Ascending aorta (tissue), 2 donors: ENCODE data around the gene GRIA3. TPM values are rescaled to one million over a fixed set of nuclear protein-coding genes. Genes with fewer than 3 reads are reported as not detected.
A peak's percentile ranks its signal among the peaks of the same experiment; 100 is the strongest.

Experiments used
- DNase-seq, 2 donors: peaks; one replicate each; pipeline ENCODE4 v3.0.0-alpha.2; 2019; ENCODE audit warnings: low spot score in 2 of 2
- H3K27ac ChIP-seq, 2 donors: fragments of 200-600 bp; sonication (generic); one replicate each; pipeline ENCODE4 v1.5.1; 2016 to 2017; ENCODE audit warnings: mild to moderate bottlenecking in 1 of 2
- H3K27me3 ChIP-seq: fragments of 200-600 bp; sonication (generic); one replicate; pipeline ENCODE4 v1.5.1; 2017
- H3K36me3 ChIP-seq, 2 donors: fragments of 200-600 bp; sonication (generic); one replicate each; pipeline ENCODE4 v1.5.1; 2016
- H3K4me1 ChIP-seq, 2 donors: fragments of 200-600 bp; sonication (generic); one replicate each; pipeline ENCODE4 v1.5.1; 2016 to 2017; ENCODE audit warnings: mild to moderate bottlenecking in 1 of 2
- H3K4me3 ChIP-seq, 2 donors: fragments of 200-600 bp; sonication (generic); one replicate each; pipeline ENCODE4 v1.5.1; 2016 to 2017; ENCODE audit warnings: mild to moderate bottlenecking in 1 of 2
- H3K9me3 ChIP-seq, 2 donors: fragments of 200-600 bp; sonication (generic); one replicate each; pipeline ENCODE4 v1.5.1; 2016
- intact Hi-C: fragments of 100-400 bp; cut with DNase I; formaldehyde crosslinking; loops from one replicate; pipeline ENCODE4 v1.15.1; 2023
- total RNA-seq: library from RNA; depleted of rRNA; stranded (reverse); fragments of >200 nt; gene quantifications from one replicate; pipeline ENCODE4 v1.1.0, GENCODE V29; 2016
- TF ChIP-seq, protein P1 (sequence below), 3 experiments: fragments of 200-600 bp in 2 of 3; fragments of 450-650 bp in 1 of 3; sonication (generic) in 2 of 3; IDR thresholded peaks; one replicate each; pipeline ENCODE4 v1.5.1; 2016 to 2019; ENCODE audit warnings: antibody characterized with exemption in 3 of 3, mild to moderate bottlenecking in 1 of 3, moderate library complexity in 1 of 3

Gene GRIA3
- total RNA-seq, 1 donor from 2014 or later, result 2.8 TPM

DNA sequence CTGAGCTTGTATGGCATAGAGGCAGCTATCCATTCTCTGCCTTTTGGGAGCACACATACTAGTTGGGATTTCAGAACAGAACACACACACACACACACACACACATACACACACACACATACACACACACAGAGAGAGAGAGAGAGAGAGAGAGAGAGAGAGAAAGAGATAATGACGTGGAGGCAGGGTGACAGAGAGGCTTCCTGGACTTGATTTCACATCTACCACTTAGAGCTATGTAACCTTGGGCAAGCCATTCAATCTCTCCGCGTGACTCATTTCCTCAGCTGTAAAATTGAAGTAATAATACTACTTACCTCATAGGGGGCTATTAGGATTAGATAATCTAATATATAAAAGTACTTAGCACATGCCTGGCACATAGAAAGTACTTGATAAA lies 12.3 kb upstream of the GRIA3 start:
- no peak for DNase-seq
- Histone ChIP-seq H3K27me3 (no peaks in the 10 kb centered on the region), H3K4me3 (no peak overlapping the region), H3K9me3 (no peaks in the 10 kb centered on the region), H3K4me1 (no peaks in the 10 kb centered on the region), H3K36me3 (no peaks in the 10 kb centered on the region), H3K27ac (no peak overlapping the region)
- intact Hi-C loops, result no loop called here
- TF ChIP-seq, protein P1, sequence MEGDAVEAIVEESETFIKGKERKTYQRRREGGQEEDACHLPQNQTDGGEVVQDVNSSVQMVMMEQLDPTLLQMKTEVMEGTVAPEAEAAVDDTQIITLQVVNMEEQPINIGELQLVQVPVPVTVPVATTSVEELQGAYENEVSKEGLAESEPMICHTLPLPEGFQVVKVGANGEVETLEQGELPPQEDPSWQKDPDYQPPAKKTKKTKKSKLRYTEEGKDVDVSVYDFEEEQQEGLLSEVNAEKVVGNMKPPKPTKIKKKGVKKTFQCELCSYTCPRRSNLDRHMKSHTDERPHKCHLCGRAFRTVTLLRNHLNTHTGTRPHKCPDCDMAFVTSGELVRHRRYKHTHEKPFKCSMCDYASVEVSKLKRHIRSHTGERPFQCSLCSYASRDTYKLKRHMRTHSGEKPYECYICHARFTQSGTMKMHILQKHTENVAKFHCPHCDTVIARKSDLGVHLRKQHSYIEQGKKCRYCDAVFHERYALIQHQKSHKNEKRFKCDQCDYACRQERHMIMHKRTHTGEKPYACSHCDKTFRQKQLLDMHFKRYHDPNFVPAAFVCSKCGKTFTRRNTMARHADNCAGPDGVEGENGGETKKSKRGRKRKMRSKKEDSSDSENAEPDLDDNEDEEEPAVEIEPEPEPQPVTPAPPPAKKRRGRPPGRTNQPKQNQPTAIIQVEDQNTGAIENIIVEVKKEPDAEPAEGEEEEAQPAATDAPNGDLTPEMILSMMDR (IDR thresholded peaks at IDR 0.05), result no peak

DNA sequence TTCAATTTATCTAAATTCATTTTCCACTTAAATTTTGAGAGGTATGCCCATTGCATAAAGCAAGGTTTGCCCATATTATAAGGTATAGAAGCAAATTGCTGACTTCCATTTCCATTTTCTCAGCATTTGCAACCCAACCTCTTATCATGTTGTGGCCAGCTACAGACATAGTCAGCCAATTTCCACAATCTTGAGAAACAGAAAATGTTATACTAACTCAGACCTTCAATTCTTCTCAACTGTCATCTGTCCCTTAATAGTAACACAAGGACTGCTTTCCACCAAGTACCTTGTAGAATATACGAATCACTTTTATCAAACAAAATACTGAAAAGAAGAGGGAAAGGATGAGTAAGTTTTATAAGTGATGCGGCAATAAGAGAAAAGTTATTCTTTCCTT lies 11.2 kb upstream of the GRIA3 start:
- TF ChIP-seq, protein P1 (IDR thresholded peaks at IDR 0.05), result no peak
- no peaks in the 10 kb centered on the region for H3K9me3 ChIP-seq
- H3K4me3 ChIP-seq, result no peak overlapping the region
- DNase-seq, result no peak
- intact Hi-C loops, result no loop called here
- no peak overlapping the region for H3K27ac ChIP-seq
- H3K27me3 ChIP-seq, result no peaks in the 10 kb centered on the region
- no peaks in the 10 kb centered on the region for H3K36me3 ChIP-seq
- no peaks in the 10 kb centered on the region for H3K4me1 ChIP-seq

DNA sequence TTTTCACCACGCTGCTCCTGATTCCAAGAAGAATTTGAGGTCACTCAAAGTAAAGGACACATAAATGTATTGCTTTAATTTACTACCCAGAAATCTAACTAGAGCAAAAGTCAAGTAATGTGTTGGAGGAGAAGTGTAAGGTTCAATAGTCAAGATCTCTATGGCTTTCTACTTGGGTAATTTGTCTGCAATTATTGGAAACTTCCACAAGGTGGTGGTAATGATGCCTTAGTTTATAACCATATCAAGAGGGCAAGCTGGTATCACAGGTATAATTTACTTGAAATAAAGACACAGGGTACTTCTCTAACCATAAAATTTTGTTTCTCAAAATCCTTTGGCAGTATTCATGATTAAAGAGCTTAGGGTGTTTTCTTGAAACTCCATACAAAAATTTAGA lies 10.2 kb upstream of the GRIA3 start:
- DNase-seq, result no peak
- no peaks in the 10 kb centered on the region for H3K27me3 ChIP-seq
- H3K36me3 ChIP-seq, result no peaks in the 10 kb centered on the region
- TF ChIP-seq, protein P1 (IDR thresholded peaks at IDR 0.05), result peak in 1 of 3 experiments; percentile 15
- H3K9me3 ChIP-seq, result no peaks in the 10 kb centered on the region
- H3K4me1 ChIP-seq, result no peaks in the 10 kb centered on the region
- intact Hi-C loops, result no loop called here
- H3K4me3 ChIP-seq, result no peak overlapping the region
- no peak overlapping the region for H3K27ac ChIP-seq

DNA sequence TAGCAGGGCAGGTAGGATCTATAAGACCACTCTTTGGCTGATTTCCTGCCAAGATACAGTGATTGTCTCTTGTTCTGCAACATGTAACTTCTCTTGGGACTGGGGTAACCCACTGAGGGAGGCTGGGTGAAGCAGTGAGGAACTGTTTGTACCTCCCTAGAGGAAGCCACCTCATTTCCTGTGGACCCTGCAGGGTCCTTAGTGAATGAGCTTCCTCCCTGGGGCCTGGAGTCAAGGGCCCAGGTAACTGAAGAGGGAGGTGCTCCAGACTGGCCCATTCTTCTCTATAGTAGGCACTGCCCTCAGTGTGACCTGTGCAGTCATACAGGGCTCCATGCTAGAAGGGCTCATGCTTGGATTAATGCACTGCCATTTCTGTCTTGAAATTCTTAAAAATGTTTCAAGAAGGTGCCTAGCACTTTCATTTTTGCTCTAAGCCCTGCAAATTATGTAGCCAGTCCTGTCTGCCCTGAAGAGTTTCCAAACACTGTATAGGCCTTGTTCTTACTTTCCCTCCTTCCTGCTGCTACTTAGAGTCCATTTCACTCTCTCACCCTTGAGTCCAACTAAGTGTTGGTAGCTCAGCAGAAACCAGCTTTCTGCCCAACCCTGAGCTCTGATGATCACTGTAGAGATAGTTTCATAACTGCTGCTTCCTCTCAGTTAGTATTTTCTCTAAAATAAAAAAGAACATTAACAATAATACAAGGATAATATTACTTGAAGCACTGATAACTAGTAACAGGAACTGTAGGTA lies 8.5 kb upstream of the GRIA3 start:
- TF ChIP-seq, protein P1 (IDR thresholded peaks at IDR 0.05), result no peak
- Histone ChIP-seq H3K4me3 (no peak overlapping the region), H3K36me3 (no peaks in the 10 kb centered on the region), H3K9me3 (no peaks in the 10 kb centered on the region), H3K27me3 (no peaks in the 10 kb centered on the region), H3K4me1 (no peaks in the 10 kb centered on the region), H3K27ac (no peak overlapping the region)
- DNase-seq, result no peak
- intact Hi-C loops, result no loop called here

DNA sequence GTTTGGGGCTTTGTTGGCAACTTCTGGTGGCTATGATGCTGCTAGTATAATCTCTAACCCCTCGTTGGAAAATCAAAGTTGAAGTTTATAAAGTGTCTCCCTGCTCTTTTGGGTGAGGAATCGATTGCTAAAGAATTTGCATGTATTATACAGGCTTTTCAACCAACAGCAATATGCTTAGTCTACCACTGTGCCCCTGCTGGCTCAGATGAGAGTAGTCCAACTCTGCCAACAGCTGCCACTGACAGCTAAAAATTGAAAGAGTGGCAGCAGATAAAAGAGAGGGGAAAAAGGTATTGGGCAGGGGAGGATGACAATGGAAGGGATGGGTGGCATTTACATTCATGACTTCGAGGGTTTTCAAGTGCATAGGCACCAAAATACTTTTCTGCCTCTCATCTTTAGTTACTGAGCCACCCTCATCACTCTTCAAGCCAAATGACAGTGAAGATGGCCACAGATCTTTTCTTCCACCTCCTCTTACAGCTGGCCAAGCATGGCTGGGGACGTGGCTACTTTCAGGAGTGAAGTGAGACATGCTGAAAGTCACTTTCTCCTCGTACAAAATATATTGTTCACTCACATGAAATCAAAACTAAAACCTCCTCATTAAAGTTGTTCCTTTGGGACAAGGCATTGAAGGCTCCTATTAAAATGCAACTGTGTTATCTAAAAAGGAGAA lies 2.7 kb upstream of the GRIA3 start:
- H3K4me3 ChIP-seq, result no peak overlapping the region
- no peaks in the 10 kb centered on the region for H3K4me1 ChIP-seq
- no peaks in the 10 kb centered on the region for H3K36me3 ChIP-seq
- H3K27ac ChIP-seq, result no peak overlapping the region
- TF ChIP-seq, protein P1 (IDR thresholded peaks at IDR 0.05), result no peak
- intact Hi-C loops, result loop anchor here (5.0 kb wide), 1 partner anchor 241 kb away; no protein-coding TSS in a partner anchor
- no peaks in the 10 kb centered on the region for H3K9me3 ChIP-seq
- no peak for DNase-seq
- no peaks in the 10 kb centered on the region for H3K27me3 ChIP-seq
